Gastrocnemius medialis (tissue), 4 donors: ENCODE measurements around the gene LINS1.

Source experiments
- CTCF ChIP-seq, 5 experiments: fragments of 450-650 bp in 3 of 5; fragments of 200-600 bp in 2 of 5; sonication (generic) in 2 of 5; IDR thresholded peaks in 4 of 5; conservative IDR thresholded peaks in 1 of 5; 1 replicate in 4 of 5; 2 replicates in 1 of 5; pipeline ENCODE4 v1.5.1; 2016 to 2019; ENCODE audit warnings: antibody characterized with exemption in 5 of 5, mild to moderate bottlenecking in 3 of 5, moderate library complexity in 3 of 5
- POLR2A ChIP-seq, 2 donors: fragments of 450-650 bp; IDR thresholded peaks; one replicate each; pipeline ENCODE4 v1.6.1; 2017; ENCODE audit warnings: antibody characterized with exemption in 2 of 2, mild to moderate bottlenecking in 2 of 2, moderate library complexity in 2 of 2

GRCh38 chr15:100596792-100597191, 5.2 kb downstream of the LINS1 start:
- TF ChIP-seq CTCF (IDR thresholded peaks at IDR 0.05 in 4 of 5, conservative IDR thresholded peaks at IDR 0.05 in 1 of 5) (no peak), POLR2A (IDR thresholded peaks at IDR 0.05) (no peak)
